GM21447 (cell line): ENCODE results near the gene ARPP21.
"Not testable (repeated sequence)": the region's sequence is repeated elsewhere in the genome, so short reads cannot be mapped to it uniquely, and the experiment has no call there.

Source experiments
- ATAC-seq: cut with Tn5 transposase; IDR thresholded peaks from one replicate; pipeline ENCODE4 v1.9.1; 2021; ENCODE audit not compliant: unreplicated experiment

The ARPP21 gene

DNA sequence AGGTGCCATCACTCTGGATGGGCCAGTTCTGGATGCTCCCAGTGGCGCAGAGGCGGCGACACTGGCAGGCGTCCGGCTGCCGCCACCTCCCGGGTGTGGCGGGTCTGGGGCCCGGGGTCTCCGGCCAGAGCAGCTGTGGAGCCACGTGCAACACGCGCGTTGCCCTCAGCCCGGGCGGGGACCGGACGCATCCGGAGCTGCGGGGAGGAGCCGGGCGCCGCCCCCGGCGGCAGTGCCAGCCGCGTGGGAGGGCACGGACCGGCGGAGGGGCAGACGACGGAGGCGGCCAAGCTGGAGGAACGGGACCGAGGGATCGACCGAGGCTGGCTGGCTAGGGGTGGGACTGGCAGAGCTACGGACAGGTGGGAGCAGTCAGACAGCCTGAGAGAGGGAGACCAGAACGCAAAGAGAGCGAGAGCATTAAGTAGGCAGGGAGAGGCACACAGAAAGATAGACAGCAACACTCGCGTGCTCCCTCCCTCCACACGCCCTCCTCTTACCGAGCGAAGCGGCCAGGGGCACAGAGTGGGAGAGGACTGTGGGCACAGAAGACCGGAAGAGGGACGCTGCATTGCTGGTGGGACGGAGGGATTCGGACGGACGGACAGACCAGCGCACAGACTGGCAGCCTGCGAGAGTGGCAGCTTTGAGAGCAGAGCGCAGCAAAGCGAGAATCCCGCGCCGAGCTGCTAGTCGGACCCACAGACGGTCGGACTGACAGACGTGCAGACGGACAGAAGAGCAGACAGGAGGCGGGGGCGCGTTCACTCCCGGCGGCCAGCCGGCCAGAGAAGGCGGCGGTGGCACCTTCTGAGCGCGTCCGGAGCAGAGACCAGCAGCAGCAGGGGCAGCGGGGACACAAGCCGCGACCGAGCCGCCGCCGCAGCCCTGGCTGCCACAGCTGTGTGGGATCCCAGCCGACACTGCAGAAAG lies at the start of gene ARPP21:
Gene ARPP21 (plus strand): TSS at position 272 of the 933 bp plus-strand sequence. CDS start 42,227 bp downstream, outside the sequence.
- no peak for ATAC-seq

DNA sequence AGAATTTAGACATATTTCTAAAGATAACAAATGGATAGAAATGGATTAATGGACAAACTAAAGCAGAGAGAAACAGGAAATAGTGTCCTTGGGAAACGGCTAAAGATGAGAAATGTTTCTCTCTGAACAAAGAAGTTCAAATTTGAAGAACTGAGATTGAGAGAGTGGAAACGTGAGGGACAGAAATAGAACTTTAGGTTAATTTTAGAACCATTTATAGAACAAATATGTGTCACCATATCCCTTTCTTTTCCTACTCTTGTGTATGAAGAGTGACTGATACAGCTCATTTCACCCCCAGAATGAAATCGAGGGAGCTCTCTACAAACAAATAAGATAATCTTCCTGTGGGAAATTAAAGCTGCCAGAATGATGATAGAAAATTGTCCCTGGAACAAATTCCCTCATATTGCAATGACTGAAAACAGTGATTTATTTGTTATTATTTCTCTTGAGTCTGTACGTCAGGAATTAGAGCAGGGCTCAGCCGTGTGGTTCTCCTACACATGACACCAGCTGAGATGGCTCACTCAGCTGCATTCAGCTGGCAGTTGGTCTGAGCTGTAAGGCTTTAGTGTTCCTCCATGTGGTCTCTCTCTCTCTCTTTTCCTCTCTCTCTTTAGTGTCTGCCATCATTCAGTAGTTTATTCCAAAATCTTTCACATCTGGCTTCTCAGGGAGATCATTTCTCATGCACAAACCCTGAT lies 46.6 kb upstream of the ARPP21 start:
- ATAC-seq: no peak

DNA sequence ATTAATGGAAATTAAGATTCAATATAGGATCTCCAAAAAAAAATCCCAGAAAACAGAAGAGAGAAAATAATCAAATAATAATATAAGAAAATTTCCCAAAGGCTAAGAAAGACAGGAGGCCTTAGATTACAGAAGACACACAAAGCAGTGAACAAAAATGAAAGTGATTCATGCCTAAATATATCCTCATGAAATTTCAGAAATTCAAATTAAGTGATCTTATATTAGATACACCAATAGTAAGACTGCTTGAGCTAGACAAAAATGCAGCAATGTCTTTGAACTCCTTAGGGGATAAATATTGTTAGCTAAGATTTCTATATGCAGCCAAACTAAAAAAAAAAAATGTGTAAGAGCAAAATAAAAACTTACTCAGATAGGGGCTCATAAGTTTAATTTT lies 44.6 kb upstream of the ARPP21 start:
- ATAC-seq: no peak

DNA sequence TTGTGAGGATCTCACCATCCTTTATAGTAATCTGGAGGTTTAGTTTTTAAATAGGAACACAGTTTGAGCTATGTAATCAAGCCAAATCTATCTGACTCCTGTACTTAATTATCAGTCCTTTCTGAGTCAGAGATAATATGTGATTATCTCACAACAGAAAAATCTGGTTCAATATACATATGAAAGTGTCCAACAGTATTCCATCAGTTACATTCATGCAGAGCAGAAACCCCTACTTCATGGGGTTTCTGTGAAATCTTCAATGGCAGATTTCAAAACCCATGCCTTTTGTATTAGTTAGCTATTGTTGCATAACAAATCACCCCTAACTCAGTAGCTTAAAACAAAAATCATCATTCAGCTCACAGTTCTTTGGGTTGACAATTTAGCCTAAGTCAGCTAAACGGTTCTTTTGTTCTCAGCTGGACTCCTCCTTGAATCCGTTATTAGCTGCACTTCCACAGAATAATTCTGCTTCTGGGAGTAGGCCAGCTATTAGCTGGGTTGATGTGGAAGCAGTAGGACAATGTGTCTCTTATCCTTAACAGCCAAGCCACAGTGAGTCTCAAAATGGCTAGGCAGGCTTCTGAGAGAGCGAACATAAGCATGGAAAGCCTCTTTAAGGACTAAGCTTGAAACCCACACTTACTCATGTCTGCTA lies 42.9 kb upstream of the ARPP21 start:
- ATAC-seq: no peak

DNA sequence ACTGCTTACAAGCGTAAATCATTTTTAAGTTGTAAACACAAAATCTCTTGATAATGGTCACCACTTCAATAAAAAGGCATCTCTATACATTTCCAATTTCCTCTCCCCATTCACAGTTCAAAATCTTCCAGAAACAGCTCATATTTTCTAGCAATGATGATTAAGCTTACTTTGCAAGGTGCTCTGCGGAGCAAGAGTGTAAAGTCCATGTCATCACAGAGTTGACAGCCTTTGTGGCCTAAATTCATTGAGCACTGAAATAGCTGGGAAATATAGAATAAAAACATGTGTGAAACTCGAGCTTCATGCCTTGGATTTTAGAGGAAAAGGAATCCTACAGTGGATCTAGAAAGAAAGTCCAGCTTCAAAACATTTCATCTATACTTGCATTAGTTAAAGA lies 41.8 kb upstream of the ARPP21 start:
- no peak for ATAC-seq

DNA sequence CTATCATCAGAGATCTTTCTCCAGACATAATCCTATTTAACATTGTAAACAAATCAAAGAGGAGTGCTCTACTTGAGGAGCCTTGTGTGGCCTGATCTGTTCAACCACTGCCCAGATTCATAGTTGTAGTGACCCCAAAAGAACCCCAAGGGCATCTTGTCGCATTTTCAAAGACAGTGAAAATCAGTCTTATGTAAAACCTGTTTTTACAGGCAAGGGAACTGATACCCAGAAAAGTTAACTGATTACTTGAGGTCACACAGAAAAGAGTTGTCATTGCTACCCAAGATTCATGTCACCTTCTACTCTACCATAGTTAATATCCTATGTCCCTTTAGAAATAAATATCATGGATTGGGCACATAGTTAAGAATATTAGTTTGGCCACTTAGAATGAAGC lies 40.5 kb upstream of the ARPP21 start:
- no peak for ATAC-seq

DNA sequence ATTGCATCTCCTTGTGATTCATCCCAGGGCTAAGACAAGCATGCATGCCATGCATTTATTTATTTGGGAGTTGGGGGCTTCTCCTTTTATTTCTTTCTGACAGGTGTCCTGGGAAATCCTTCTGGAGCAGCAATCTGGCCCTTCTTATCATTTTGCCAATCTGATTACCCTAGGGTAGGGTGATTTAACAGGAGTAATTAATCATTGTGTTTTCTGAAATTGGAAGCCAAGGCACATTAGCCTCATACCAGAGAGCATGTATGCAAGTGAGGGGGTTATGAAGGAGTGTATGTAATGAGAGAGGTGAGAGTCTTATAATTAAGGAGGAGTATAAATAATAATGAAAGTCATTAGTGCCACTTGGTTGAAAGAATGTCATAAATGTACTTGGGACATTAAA lies 37.4 kb upstream of the ARPP21 start:
- ATAC-seq: no peak

DNA sequence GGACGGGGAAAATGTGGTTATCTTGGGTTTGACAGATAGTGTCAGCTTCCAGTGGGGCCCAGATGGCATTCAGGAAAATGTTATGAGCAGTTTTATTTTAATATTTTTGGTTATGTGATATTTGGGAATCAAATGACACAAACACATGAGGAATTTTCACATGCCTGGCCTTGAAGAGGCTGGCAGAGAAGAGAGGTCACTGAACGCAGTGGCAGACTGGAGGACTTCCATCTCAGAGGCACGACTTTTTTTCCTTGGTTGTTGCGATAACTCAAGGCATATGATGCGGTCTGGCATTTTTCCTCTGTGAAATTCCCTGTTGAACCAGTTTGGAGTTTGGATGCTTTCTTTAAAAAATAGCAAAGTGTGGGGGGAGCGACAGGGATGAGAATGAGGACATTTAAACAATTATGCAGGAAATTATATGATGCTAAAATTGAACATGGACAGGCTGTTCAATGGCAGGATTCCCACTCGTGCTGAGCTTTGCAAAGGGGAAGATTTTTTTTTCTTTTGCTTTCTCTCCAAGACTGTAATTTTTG lies 36.9 kb upstream of the ARPP21 start:
- no peak for ATAC-seq

DNA sequence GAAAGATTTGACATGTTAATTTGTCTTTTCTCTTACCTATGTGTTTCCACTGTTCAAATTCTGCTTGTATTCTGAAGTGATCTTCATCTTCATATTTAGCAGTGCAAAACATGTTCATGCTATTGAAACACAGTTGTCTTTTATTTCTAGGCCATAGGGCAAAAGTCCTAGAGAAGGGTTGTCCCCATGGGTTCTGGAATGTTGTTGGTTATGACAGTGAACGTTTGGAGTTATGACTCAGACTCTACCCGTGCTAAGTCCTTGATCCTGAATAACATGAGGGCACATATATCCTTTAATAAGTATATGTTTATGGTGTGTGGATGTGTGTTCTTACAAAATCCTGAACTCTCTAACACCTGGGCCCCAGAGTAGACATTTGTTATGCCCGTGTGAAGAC lies 23.0 kb upstream of the ARPP21 start:
- no peak for ATAC-seq

DNA sequence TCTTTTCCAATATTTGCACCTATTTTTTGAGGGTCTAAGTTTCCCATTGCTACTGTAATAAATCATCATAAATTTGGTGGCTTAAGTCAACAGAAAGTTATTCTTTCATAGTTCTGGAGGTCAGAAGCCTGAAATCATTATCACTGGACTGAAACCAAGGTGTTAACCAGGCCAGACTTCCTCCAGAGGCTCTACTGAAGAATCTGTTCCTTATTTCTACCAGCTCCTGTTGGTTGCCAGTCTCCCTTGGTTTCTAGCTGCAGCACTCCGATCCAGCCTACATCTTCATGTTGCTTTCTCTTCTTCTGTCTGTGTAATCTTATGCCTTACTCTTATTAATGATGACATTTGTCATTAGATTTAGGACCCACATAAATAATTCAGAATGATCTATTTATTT lies 22.0 kb upstream of the ARPP21 start:
- no peak for ATAC-seq

DNA sequence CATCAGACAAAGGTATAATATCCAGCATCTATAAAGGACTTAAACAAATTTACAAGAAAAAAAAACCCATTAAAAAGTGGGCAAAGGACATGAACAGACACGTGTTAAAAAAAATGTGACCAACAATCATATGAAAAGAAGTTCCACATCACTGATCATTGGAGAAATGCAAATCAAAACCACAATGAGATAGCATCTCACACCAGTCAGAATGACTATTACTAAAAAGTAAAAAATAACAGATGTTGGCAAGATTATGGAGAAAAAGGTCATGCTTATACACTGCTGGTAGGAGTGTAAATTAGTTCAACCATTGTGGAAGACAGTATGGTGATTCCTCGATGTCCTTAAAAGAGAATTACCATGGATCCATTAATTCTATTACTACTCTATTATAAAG lies 19.1 kb upstream of the ARPP21 start:
- not testable (repeated sequence) for ATAC-seq

DNA sequence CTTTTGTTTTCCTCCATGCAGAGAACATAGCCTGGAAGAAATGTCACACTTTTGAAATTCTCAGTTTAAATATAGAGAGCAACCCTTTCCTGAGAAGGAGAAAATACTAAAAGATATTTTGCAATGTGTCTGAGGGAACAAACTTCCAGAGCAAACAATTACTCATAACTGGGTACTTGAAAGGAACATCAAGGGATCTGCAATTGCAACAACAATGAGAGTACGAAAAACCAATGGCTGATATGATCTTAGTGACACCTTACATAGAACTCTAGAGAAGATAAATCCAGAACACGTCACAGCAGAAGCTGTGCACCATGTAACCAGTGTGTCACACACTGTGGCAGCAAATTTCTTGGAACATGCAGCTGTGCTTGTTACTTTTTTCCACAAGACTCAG lies 14.6 kb upstream of the ARPP21 start:
- no peak for ATAC-seq

DNA sequence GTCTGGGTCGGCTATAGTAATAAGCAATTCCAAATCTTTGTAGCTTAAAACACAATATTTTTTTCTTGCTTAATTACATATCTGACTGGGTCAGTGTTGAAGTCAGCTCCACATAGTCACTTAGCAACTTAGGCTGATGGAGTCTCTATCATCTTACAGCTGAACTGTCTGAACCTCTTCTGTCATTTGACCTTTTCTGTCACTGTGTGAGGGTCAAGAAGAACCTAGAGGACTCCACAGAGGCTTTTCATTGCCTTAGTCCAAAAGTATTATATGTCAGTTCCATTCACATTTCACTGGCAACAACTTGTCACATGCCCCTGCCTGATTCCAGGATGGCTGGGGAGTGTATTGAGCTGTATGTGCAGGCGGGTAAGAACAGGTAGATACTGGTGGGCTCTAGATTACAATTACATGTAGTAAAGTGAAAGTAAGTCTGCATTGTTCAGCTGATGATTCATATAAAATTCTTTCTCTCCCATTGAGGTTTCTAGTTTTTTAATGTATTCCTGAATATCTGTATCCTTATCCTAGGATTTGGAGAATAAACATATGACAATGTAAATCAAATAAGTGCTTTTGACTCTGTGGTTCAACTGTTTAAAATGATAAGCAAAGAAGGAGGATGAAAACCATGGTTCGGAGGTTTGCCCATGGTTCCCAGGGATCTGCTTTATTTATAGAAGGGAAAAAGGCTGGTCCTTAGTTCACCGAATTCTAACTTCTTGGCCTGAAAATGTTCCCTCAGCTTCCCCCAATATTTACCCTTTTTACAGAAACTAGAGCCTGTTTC lies 5.8 kb upstream of the ARPP21 start:
- no peak for ATAC-seq

DNA sequence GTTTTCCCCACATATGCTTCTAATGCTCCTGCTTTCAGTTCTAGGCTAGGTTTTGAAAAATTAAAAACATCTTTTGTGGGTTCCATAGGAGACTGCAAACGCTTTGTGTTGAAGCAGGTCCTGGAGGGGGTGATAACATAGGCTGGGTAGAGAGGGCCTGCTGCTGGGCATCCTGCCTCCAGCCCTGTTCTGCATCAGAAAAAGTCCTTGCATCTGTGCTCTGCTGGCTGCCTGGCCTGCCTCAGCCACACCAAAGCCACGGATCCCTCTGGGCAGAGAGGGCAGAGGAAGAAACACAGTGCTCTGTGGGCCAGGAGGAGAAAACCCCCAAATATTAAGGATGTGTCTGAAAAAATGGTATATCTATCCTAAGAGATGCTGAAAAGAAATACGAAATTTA lies 3.9 kb upstream of the ARPP21 start:
- no peak for ATAC-seq

DNA sequence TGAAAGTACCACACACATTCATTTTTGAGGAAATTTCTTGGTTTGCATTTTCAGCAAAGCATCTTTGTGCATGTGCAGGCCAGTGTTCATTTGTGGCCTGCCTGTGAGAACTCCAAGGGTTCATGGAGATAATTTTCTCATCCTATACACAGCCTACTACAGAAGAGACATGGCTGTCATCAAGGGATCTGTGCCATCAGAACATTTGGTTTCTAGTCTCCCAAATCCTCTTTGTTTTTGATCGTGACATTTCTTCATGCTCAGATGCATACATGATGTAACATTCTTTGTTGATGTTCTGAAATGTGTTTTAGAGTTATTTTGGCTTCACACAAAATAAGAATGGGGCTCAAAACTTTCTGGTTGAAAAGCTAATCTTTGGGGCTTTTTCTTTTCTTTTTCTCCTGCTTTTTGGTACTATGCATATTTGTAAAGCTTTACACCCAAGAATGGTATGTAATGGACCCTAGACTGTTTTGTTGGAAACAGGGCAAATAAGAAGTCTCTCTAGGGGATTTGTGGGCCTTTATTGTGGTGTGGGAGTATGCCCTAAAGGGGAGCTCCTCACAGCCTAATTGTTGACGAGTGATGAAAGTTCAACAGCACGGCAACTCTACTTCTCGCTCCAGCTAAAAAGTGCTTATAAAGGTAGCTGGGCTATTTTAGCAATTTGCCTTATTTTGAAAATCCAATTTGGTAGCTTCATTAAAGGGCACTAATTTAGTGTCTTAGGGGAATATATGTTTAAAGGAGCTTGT lies 3.2 kb upstream of the ARPP21 start:
- ATAC-seq: no peak

DNA sequence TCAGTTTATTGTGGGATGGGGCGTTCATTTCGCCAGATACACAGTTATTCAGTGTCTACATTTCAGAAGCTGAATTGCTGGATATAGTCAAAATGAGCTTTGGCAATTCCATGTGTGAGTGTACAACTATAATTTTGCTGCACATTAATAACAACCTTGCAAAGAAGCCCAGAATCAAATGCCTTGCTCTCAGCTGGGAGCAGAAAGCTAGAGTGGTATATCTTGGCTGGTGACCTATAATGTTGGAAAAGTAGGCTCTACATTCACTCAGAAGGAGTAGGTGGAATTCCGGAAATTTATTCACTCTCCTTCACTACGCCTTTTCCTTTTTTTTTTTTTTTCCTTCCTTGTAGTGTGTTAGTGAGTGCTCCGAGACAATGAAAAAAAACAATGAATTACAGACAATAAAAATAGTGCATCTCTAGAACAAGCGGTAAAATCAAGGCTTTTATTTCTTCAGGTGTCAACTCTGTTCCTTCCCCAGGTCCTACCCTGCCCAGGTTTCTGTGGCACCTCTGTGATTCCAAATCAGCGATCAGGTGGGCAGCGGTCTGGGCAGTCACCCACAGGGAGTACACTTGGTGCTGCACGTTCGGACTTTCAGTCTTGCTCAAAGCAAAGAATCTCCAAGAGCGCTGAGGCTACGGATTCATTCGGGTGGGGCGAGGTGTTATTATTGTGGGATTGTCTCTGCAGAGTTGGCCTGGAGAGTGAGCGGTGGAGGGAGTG lies 910 bp upstream of the ARPP21 start:
- ATAC-seq: no peak

DNA sequence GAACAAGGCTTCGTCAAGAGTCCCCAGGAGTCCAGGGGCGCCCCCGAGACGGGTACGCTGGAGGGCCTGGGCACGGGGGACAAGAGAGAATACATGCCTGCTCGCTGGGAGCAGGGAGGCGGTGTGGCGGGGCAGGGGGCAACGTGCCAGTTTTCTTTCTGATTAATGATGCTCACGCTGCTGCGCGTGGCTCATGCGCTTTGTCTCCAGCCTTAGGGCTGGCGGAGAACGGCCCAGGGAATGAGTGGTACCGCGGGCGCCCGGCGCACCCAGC lies 408 bp upstream of the ARPP21 start:
- ATAC-seq: no peak

DNA sequence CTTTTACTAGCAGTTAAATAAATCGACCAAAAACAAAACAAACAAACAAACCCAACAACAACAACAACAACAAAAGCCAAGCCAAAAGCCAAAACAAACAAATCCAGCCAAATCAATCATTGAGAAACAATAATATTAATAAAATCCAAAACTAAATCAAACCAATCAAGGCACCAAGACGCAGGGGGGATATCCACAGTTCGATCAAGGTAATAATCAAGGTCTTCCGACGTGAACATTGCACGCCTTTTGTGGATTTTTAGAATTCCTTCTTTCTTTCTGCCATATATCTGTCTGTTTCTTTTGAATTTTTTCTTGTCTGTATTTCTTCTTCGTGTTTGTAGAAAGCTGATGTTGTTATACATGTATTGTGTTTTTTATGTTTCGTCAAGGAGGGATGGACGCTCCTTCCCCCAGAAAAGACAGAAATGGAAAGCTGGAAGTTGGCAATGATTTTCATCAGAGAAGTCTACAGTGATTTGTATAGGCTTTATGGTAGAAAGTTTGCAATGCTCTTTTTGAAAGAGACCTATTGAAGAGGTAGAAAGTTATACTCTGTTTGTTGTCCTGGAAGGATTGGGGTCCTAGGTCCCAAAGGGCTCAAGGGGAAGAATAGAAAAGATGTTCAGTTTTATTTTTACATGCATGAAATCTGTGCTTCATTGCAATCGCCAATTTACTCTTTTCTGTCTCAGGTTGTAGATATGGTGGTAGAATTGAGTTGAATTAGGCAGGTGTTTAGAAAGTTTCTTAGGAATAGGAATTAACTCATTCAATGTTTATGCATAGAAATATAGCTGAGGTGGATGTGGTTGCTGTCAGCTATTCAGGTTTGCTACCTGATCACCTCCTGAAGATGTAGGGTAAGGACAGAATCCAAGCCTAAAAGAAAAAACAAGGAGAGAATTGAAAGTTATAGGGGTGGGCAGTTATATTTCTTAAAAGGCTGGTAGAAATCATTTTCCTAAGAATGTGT lies 1.2 kb downstream of the ARPP21 start:
- ATAC-seq: no peak
